H1 (cell line): Measurements from ENCODE around the gene PRPF6. TPM values are rescaled to one million over a fixed set of nuclear protein-coding genes. Genes with fewer than 3 reads are reported as not detected.
A peak's percentile ranks its signal among the peaks of the same experiment; 100 is the strongest.

Source experiments
- CTCF ChIA-PET: fragments of 300-600 bp; sonication (Branson Sonifier 250); formaldehyde crosslinking; loops from one replicate; lab custom pipeline; 2021; ENCODE audit not compliant: partially characterized antibody; lab: Charles Lee
- POLR2A ChIA-PET: fragments of 300-600 bp; sonication (Branson Sonifier 250); formaldehyde crosslinking; loops from one replicate; lab custom pipeline; 2021; ENCODE audit warnings: inconsistent platforms; ENCODE audit not compliant: partially characterized antibody; lab: Charles Lee
- DNase-seq, 2 experiments: peaks; one replicate each; pipeline versions ENCODE4 v3.0.0 to v3.0.0-alpha.2; 2010 to 2022; ENCODE audit warnings: low spot score in 2 of 2, low read depth in 1 of 2, mixed read lengths in 1 of 2
- FAIRE-seq: peaks from 2 replicates; lab custom pipeline; 2011; peaks lifted over from hg19 to GRCh38; lab: Jason Lieb, UNC
- H2AFZ ChIP-seq: 2 replicates; pipeline ENCODE4 v1.8.1; 2012; ENCODE audit warnings: low read length, inconsistent platforms
- H2AK5ac ChIP-seq: 2 replicates; pipeline ENCODE4 v1.6.1; 2013; ENCODE audit warnings: low read depth, low read length
- H2BK120ac ChIP-seq: replicated peaks from 2 replicates; pipeline ENCODE3; 2013; ENCODE audit warnings: low read depth, low read length, inconsistent platforms
- H2BK12ac ChIP-seq: 2 replicates; pipeline ENCODE4 v1.6.1; 2013; ENCODE audit warnings: low read depth, low read length
- H2BK15ac ChIP-seq: 2 replicates; pipeline ENCODE4 v1.6.1; 2013; ENCODE audit warnings: low read length
- H2BK20ac ChIP-seq: 2 replicates; pipeline ENCODE4 v1.6.1; 2013; ENCODE audit warnings: low read length
- H2BK5ac ChIP-seq: 2 replicates; pipeline ENCODE4 v1.6.1; 2013; ENCODE audit warnings: low read depth, low read length
- H3K14ac ChIP-seq: 2 replicates; pipeline ENCODE4 v1.6.1; 2013; ENCODE audit warnings: inconsistent platforms; ENCODE audit not compliant: insufficient read length
- H3K18ac ChIP-seq: 2 replicates; pipeline ENCODE4 v1.6.1; 2013; ENCODE audit warnings: low read length; ENCODE audit errors: extremely low read depth
- H3K23ac ChIP-seq: 2 replicates; pipeline ENCODE4 v1.6.1; 2013; ENCODE audit warnings: inconsistent platforms; ENCODE audit not compliant: insufficient read length
- H3K23me2 ChIP-seq: 2 replicates; pipeline ENCODE4 v1.6.1; 2013; ENCODE audit warnings: low read depth, low read length
- H3K27ac ChIP-seq: 2 replicates; pipeline ENCODE4 v1.6.1; 2011; ENCODE audit warnings: low read depth, low read length, inconsistent platforms
- H3K27me3 ChIP-seq, 4 experiments: replicated peaks in 1 of 4; 1 replicate in 1 of 4; 2 replicates in 3 of 4; pipeline versions ENCODE4 v1.6.1 to v1.8.1; 2011 to 2013; ENCODE audit warnings: low read length in 3 of 4, mild to moderate bottlenecking in 3 of 4, inconsistent platforms in 2 of 4, mixed read lengths in 2 of 4, moderate library complexity in 1 of 4; ENCODE audit not compliant: control insufficient read depth in 3 of 4, insufficient read depth in 3 of 4; ENCODE audit errors: extremely low read depth in 1 of 4
- H3K36me3 ChIP-seq, 4 experiments: 2 replicates each; pipeline versions ENCODE4 v1.6.1 to v1.8.1; 2011 to 2013; ENCODE audit warnings: mild to moderate bottlenecking in 4 of 4, low read length in 3 of 4, moderate library complexity in 2 of 4, control low read depth in 1 of 4, inconsistent platforms in 1 of 4; ENCODE audit not compliant: insufficient read depth in 4 of 4, control insufficient read depth in 2 of 4
- H3K4ac ChIP-seq: replicated peaks from 2 replicates; pipeline ENCODE3; 2013; ENCODE audit warnings: low read length, low read depth, mixed read lengths, inconsistent platforms; ENCODE audit not compliant: insufficient read length
- H3K4me1 ChIP-seq, 4 experiments: replicated peaks in 1 of 4; 1 replicate in 1 of 4; 2 replicates in 3 of 4; pipeline versions ENCODE4 v1.6.1 to v1.8.1; 2011 to 2013; ENCODE audit warnings: low read length in 3 of 4, inconsistent platforms in 2 of 4, mixed read lengths in 1 of 4; ENCODE audit not compliant: insufficient read depth in 4 of 4, control insufficient read depth in 3 of 4
- H3K4me2 ChIP-seq, 2 experiments: 2 replicates each; pipeline versions ENCODE4 v1.6.1 to v1.8.1; 2011 to 2013; ENCODE audit warnings: low read depth in 2 of 2, low read length in 2 of 2, control low read depth in 1 of 2, inconsistent platforms in 1 of 2, mild to moderate bottlenecking in 1 of 2; ENCODE audit not compliant: insufficient read depth in 1 of 2
- H3K4me3 ChIP-seq, 4 experiments: fragments of 200-600, 300-600 bp in 1 of 4; sonication (generic), shearing (Covaris generic), sonication (Bioruptor Twin) in 1 of 4; 2 replicates each; pipeline versions ENCODE4 v1.5.1 to v1.8.1; 2011 to 2016; ENCODE audit warnings: low read length in 4 of 4, low read depth in 3 of 4, control low read depth in 2 of 4, inconsistent platforms in 2 of 4, mild to moderate bottlenecking in 2 of 4, mixed read lengths in 1 of 4, moderate library complexity in 1 of 4; ENCODE audit not compliant: insufficient read depth in 2 of 4; ENCODE audit errors: extremely low read depth in 1 of 4
- H3K56ac ChIP-seq: replicated peaks from 2 replicates; pipeline ENCODE3; 2013; ENCODE audit warnings: low read depth, mild to moderate bottlenecking, mixed read lengths, low read length, inconsistent platforms; ENCODE audit not compliant: insufficient read length
- H3K79me1 ChIP-seq: 2 replicates; pipeline ENCODE4 v1.6.1; 2013; ENCODE audit warnings: low read depth, low read length, control low read depth
- H3K79me2 ChIP-seq, 2 experiments: 2 replicates each; pipeline versions ENCODE4 v1.6.1 to v1.8.1; 2012 to 2013; ENCODE audit warnings: low read length in 2 of 2, mild to moderate bottlenecking in 2 of 2, inconsistent platforms in 1 of 2; ENCODE audit not compliant: insufficient read depth in 2 of 2, control insufficient read depth in 1 of 2
- H3K9ac ChIP-seq, 4 experiments: replicated peaks in 1 of 4; 1 replicate in 1 of 4; 2 replicates in 3 of 4; pipeline versions ENCODE4 v1.6.1 to v1.8.1; 2011 to 2013; ENCODE audit warnings: low read depth in 3 of 4, low read length in 3 of 4, control low read depth in 2 of 4, mild to moderate bottlenecking in 2 of 4, moderate library complexity in 2 of 4, inconsistent platforms in 1 of 4; ENCODE audit errors: extremely low read depth in 1 of 4
- H3K9me3 ChIP-seq, 2 experiments: 2 replicates each; pipeline versions ENCODE4 v1.6.1 to v1.8.1; 2012 to 2013; ENCODE audit warnings: mild to moderate bottlenecking in 2 of 2, moderate library complexity in 2 of 2, control low read depth in 1 of 2, inconsistent platforms in 1 of 2, low read depth in 1 of 2, low read length in 1 of 2, mixed read lengths in 1 of 2; ENCODE audit not compliant: insufficient read depth in 2 of 2
- H4K20me1 ChIP-seq, 2 experiments: replicated peaks in 1 of 2; 2 replicates each; pipeline versions ENCODE3 to v1.8.1; 2011 to 2013; ENCODE audit warnings: inconsistent platforms in 2 of 2, low read length in 2 of 2, mild to moderate bottlenecking in 1 of 2; ENCODE audit not compliant: insufficient read depth in 2 of 2, control insufficient read depth in 1 of 2
- H4K5ac ChIP-seq: 2 replicates; pipeline ENCODE4 v1.6.1; 2013; ENCODE audit warnings: low read length, low read depth, mixed read lengths, inconsistent platforms; ENCODE audit not compliant: insufficient read length
- H4K8ac ChIP-seq: 2 replicates; pipeline ENCODE4 v1.8.0; 2013; ENCODE audit warnings: mild to moderate bottlenecking, moderate library complexity, low read length, inconsistent platforms; ENCODE audit not compliant: insufficient read depth; ENCODE audit errors: extremely low read depth
- H4K91ac ChIP-seq: replicated peaks from 2 replicates; pipeline ENCODE3; 2013; ENCODE audit warnings: low read length, mixed read lengths, inconsistent platforms; ENCODE audit not compliant: insufficient read length
- CREB1 ChIP-seq: IDR thresholded peaks from 2 replicates; pipeline ENCODE4 v1.6.1; 2012; ENCODE audit warnings: inconsistent platforms
- EGR1 ChIP-seq: IDR thresholded peaks from 2 replicates; pipeline ENCODE4 v1.6.1; 2011; ENCODE audit warnings: low read depth, low read length, borderline replicate concordance
- EZH2 ChIP-seq: fragments of 200-600 bp; sonication (generic); IDR thresholded peaks from 2 replicates; pipeline ENCODE4 v1.7.1; 2012; ENCODE audit warnings: low read depth, mild to moderate bottlenecking, moderate library complexity, low read length, inconsistent platforms; ENCODE audit not compliant: severe bottlenecking
- SP4 ChIP-seq: IDR thresholded peaks from 2 replicates; pipeline ENCODE4 v1.6.1; 2012; ENCODE audit warnings: low read length, inconsistent platforms
- WGBS, 2 experiments: shearing (Covaris generic) in 1 of 2; methylation state at CpG; one replicate each; pipeline versions ENCODE4 v1.1.6 to v1.1.7; 2013 to 2015; ENCODE audit warnings: low lambda C conversion rate in 2 of 2, mixed read lengths in 2 of 2, inconsistent platforms in 1 of 2, low coverage in 1 of 2, missing lambda C conversion rate in 1 of 2; ENCODE audit not compliant: insufficient replicate concordance in 2 of 2, insufficient coverage in 1 of 2, insufficient read length in 1 of 2; ENCODE audit errors: extremely low coverage in 1 of 2, missing lambda C conversion rate in 1 of 2; 5-methylcytosine and 5-hydroxymethylcytosine counted together
- polyA plus RNA-seq, 7 experiments: library from polyadenylated mRNA; depleted of rRNA in 3 of 7; stranded (reverse) in 5 of 7; unstranded in 2 of 7; fragments of >200 nt in 5 of 7; fragments of 200-250 nt in 2 of 7; gene quantifications; 1 replicate in 5 of 7; 2 replicates in 1 of 7; 4 replicates in 1 of 7; pipeline versions ENCODE4 v1.2.1 to v1.2.3, GENCODE V29; 2011 to 2013; ENCODE audit warnings: missing spikeins in 2 of 7, mixed read lengths in 2 of 7
- total RNA-seq: library from RNA; stranded (reverse); fragmentation: NEBNext Ultra II Directional; extraction: Animal tissue kit (Norgen Biotek cat#: 25700); gene quantifications from 2 replicates; pipeline ENCODE4 v1.2.1, GENCODE V29; 2021

Gene PRPF6
- total and polyA plus RNA-seq, 2 of the 8 experiments (the other 6 are each of a cell fraction or from before 2014, with no cell fraction given), result 27.9 to 76.9 TPM

GRCh38 chr20:63973160-63973479 lies 7.8 kb upstream of the PRPF6 start:
- H4K5ac ChIP-seq, result no peak overlapping the region
- no peak overlapping the region for H3K14ac ChIP-seq
- ChIA-PET CTCF (interaction anchor here (0.6 to 5.0 kb wide), 31 partner anchors 9 to 489 kb away, joined by 3 to 58 read pairs (median 4); partner anchors contain the start of genes C20orf204, DNAJC5 and UCKL1), POLR2A (interaction anchor here (0.6 to 2.2 kb wide), 8 partner anchors 10 to 1066 kb away, joined by 3 to 10 read pairs (median 4); partner anchors contain the start of gene UCKL1)
- peak overlapping the region in 1 of 4 experiments; percentile 61; a peak in 1 of 8 replicates for H3K4me3 ChIP-seq
- H2AK5ac ChIP-seq, result 0 out of 2 replicates have a peak overlapping the region, but pooled peaks have one; percentile 92
- no peaks in the 10 kb centered on the region; a peak in 1 of 4 replicates for H3K79me2 ChIP-seq
- H3K4me1 ChIP-seq, result peaks cover 0 to 15% (median 9%) of the 10 kb centered on the region in 4 experiments; a peak in 6 of 7 replicates
- peaks cover 12% of the 10 kb centered on the region; the same call in 1 of the 2 replicates for H3K23me2 ChIP-seq
- peak overlapping the region; percentile 5 to 93; a peak in 2 of 4 replicates for H3K4me2 ChIP-seq
- 0 out of 7 replicates have a peak overlapping the region, but pooled peaks of 1 of the 4 experiments have one; percentile 19 for H3K9ac ChIP-seq
- H2BK20ac ChIP-seq, result 0 out of 2 replicates have a peak overlapping the region, but pooled peaks have one; percentile 40
- H3K27me3 ChIP-seq, result peaks cover 0 to 12% (median 2%) of the 10 kb centered on the region in 4 experiments; a peak in 2 of 7 replicates
- FAIRE-seq, result no peak
- H2BK12ac ChIP-seq, result peak overlapping the region; percentile 86; the same call in 1 of the 2 replicates
- peak; percentile 10 for TF ChIP-seq EZH2
- TF ChIP-seq CREB1, result no peak
- TF ChIP-seq EGR1, result no peak
- TF ChIP-seq SP4, result no peak
- TF ChIP-seq, all 59 proteins: peak for 1
- no peak overlapping the region for H2BK5ac ChIP-seq
- no peak overlapping the region for H3K23ac ChIP-seq
- peaks cover 0 to 4% (median 2%) of the 10 kb centered on the region in 4 experiments; a peak in 1 of 8 replicates for H3K36me3 ChIP-seq
- no peak overlapping the region for H4K8ac ChIP-seq
- H4K91ac ChIP-seq, result no peak overlapping the region
- H3K18ac ChIP-seq, result no peak overlapping the region
- peak overlapping the region; percentile 55; the same call in 1 of the 2 replicates for H2BK15ac ChIP-seq
- peaks cover 3% of the 10 kb centered on the region for H3K79me1 ChIP-seq
- no peak overlapping the region for H3K4ac ChIP-seq
- H4K20me1 ChIP-seq, result peaks cover 2 to 10% of the 10 kb centered on the region in 2 experiments
- H3K9me3 ChIP-seq, result peaks cover 4 to 6% of the 10 kb centered on the region in 2 experiments
- no peak overlapping the region for H2AFZ ChIP-seq
- H3K56ac ChIP-seq, result no peak overlapping the region
- H3K27ac ChIP-seq, result no peak overlapping the region
- no peak for DNase-seq
- 88% methylated on average over 3 of the region's 3 CpGs; no CpG with 5 or more reads in 1 of the 2 experiments for WGBS, 2 experiments
- no peak overlapping the region for H2BK120ac ChIP-seq
